Measurements from ENCODE around the gene KRT80. TPM values are rescaled to one million over a fixed set of nuclear protein-coding genes. Genes with fewer than 3 reads are reported as not detected.

KRT80 gene
- total RNA-seq, 2 donors from 2014 or later, result 0.66 to 4.9 TPM

- TF ChIP-seq CTCF (IDR thresholded peaks at IDR 0.05), result no peak
- no peak overlapping the region for H3K9ac ChIP-seq (ENCODE audit: low read depth in 2 of 2, low read length in 2 of 2)
- no peak for DNase-seq
- no peaks in the 10 kb centered on the region for H3K27me3 ChIP-seq
- H3K36me3 ChIP-seq, result no peaks in the 10 kb centered on the region
- no peak overlapping the region for H3K27ac ChIP-seq
- no peaks in the 10 kb centered on the region for H3K4me1 ChIP-seq
- intact Hi-C loops (cut with DNase I), result no loop called here
- H3K4me3 ChIP-seq, result no peak overlapping the region
- no peaks in the 10 kb centered on the region for H3K9me3 ChIP-seq
Observed at GRCh38 chr12:52226446-52226845, 34.6 kb upstream of the KRT80 start.

GRCh38 chr12:52225752-52226151 lies 33.9 kb upstream of the KRT80 start:
- no peaks in the 10 kb centered on the region for H3K9me3 ChIP-seq
- intact Hi-C loops (cut with DNase I), result no loop called here
- H3K4me1 ChIP-seq, result no peaks in the 10 kb centered on the region
- H3K27me3 ChIP-seq, result no peaks in the 10 kb centered on the region
- H3K27ac ChIP-seq, result no peak overlapping the region
- no peak overlapping the region for H3K9ac ChIP-seq (ENCODE audit: low read depth in 2 of 2, low read length in 2 of 2)
- H3K4me3 ChIP-seq, result no peak overlapping the region
- no peaks in the 10 kb centered on the region for H3K36me3 ChIP-seq
- no peak for DNase-seq
- TF ChIP-seq CTCF (IDR thresholded peaks at IDR 0.05), result no peak

- H3K9me3 ChIP-seq, result no peaks in the 10 kb centered on the region
- DNase-seq, result no peak
- no peak overlapping the region for H3K27ac ChIP-seq
- H3K9ac ChIP-seq (ENCODE audit: low read depth in 2 of 2, low read length in 2 of 2), result no peak overlapping the region
- intact Hi-C loops (cut with DNase I), result no loop called here
- H3K27me3 ChIP-seq, result no peaks in the 10 kb centered on the region
- no peak overlapping the region for H3K4me3 ChIP-seq
- H3K36me3 ChIP-seq, result no peaks in the 10 kb centered on the region
- H3K4me1 ChIP-seq, result no peaks in the 10 kb centered on the region
- no peak for TF ChIP-seq CTCF (IDR thresholded peaks at IDR 0.05)
Observed at GRCh38 chr12:52224151-52224550, 32.3 kb upstream of the KRT80 start.

GRCh38 chr12:52223406-52224039 lies 31.7 kb upstream of the KRT80 start:
- Histone ChIP-seq H3K4me3 (no peak overlapping the region), H3K27ac (no peak overlapping the region), H3K36me3 (no peaks in the 10 kb centered on the region), H3K9me3 (no peaks in the 10 kb centered on the region), H3K4me1 (no peaks in the 10 kb centered on the region), H3K27me3 (no peaks in the 10 kb centered on the region), H3K9ac (ENCODE audit: low read depth in 2 of 2, low read length in 2 of 2) (no peak overlapping the region)
- intact Hi-C loops (cut with DNase I), result no loop called here
- no peak for DNase-seq
- no peak for TF ChIP-seq CTCF (IDR thresholded peaks at IDR 0.05)

GRCh38 chr12:52222692-52223091 lies 30.9 kb upstream of the KRT80 start:
- Histone ChIP-seq H3K9me3 (no peaks in the 10 kb centered on the region), H3K27ac (no peak overlapping the region), H3K9ac (ENCODE audit: low read depth in 2 of 2, low read length in 2 of 2) (no peak overlapping the region), H3K4me3 (no peak overlapping the region), H3K27me3 (no peaks in the 10 kb centered on the region), H3K36me3 (no peaks in the 10 kb centered on the region), H3K4me1 (peaks cover under 1% of the 10 kb centered on the region)
- no peak for TF ChIP-seq CTCF (IDR thresholded peaks at IDR 0.05)
- DNase-seq, result no peak
- intact Hi-C loops (cut with DNase I), result no loop called here
